ENCODE results near the gene TSPAN10. TPM values are rescaled to one million over a fixed set of nuclear protein-coding genes. Genes with fewer than 3 reads are reported as not detected.

The TSPAN10 gene
- total RNA-seq (2022; extraction: Qiagen RNA extraction; ENCODE audit: low read depth): 4.4 to 6.3 TPM (median 5.9 TPM) in 5 replicates

GRCh38 chr17:81636505-81637288, at the start of gene TSPAN10, which contains the start of gene NPLOC4:
TSPAN10 (plus strand) TSS chr17:81637196; CDS start chr17:81642413, 5,217 bp downstream.
NPLOC4 (minus strand) TSS chr17:81637112; CDS start chr17:81636930, 182 bp downstream.

GRCh38 chr17:81656118-81656743, 19.2 kb downstream of the TSPAN10 start, which contains the start of gene PDE6G:
PDE6G (minus strand) TSS chr17:81656542; CDS start chr17:81653305, 3,237 bp downstream.

GRCh38 chr17:81666342-81667191, 29.6 kb downstream of the TSPAN10 start, which contains the start of the genes CCDC137 and OXLD1:
CCDC137 (plus strand) TSS chr17:81666737; CDS start chr17:81666767, 30 bp downstream.
OXLD1 (minus strand) TSS chr17:81666605; CDS start chr17:81666577, 28 bp downstream.

GRCh38 chr17:81683584-81684441, 46.8 kb downstream of the TSPAN10 start, which contains the start of the genes ARL16 and HGS:
ARL16 (minus strand) TSS chr17:81683797; CDS start chr17:81683753, 44 bp downstream.
HGS (plus strand) TSS chr17:81684011; CDS start chr17:81684067, 56 bp downstream.

Other genes starting within 250 kb of the TSPAN10 start
- gene BAHCC1, start 241.7 kb upstream of the TSPAN10 start, total RNA-seq (2022; extraction: Qiagen RNA extraction; ENCODE audit: low read depth): 11.8 to 16.3 TPM (median 15.8 TPM) in 5 replicates
- 5,035 to 5,958 TPM (median 5,229 TPM) in 5 replicates for gene ACTG1, start 124.4 kb upstream of the TSPAN10 start, total RNA-seq (2022; extraction: Qiagen RNA extraction; ENCODE audit: low read depth)
- 0.45 to 1.4 TPM (median 1.1 TPM) in 5 replicates for gene FSCN2, start 108.8 kb upstream of the TSPAN10 start, total RNA-seq (2022; extraction: Qiagen RNA extraction; ENCODE audit: low read depth)
- 21.3 to 29.3 TPM (median 24.7 TPM) in 5 replicates for gene FAAP100, start 84.8 kb upstream of the TSPAN10 start, total RNA-seq (2022; extraction: Qiagen RNA extraction; ENCODE audit: low read depth)
- gene NPLOC4, start 84 bp upstream of the TSPAN10 start, total RNA-seq (2022; extraction: Qiagen RNA extraction; ENCODE audit: low read depth): 97.3 to 114 TPM (median 110 TPM) in 5 replicates
- gene PDE6G, start 19.3 kb downstream of the TSPAN10 start, total RNA-seq (2022; extraction: Qiagen RNA extraction; ENCODE audit: low read depth): 1.8 to 2.6 TPM (median 2.5 TPM) in 5 replicates
- gene OXLD1, start 29.4 kb downstream of the TSPAN10 start, total RNA-seq (2022; extraction: Qiagen RNA extraction; ENCODE audit: low read depth): 34.5 to 63.2 TPM (median 56.9 TPM) in 5 replicates
- gene CCDC137, start 29.5 kb downstream of the TSPAN10 start, total RNA-seq (2022; extraction: Qiagen RNA extraction; ENCODE audit: low read depth): 58.2 to 73.9 TPM (median 66.1 TPM) in 5 replicates
- gene ARL16, start 46.6 kb downstream of the TSPAN10 start, total RNA-seq (2022; extraction: Qiagen RNA extraction; ENCODE audit: low read depth): 48.6 to 52.2 TPM (median 50.3 TPM) in 5 replicates
- 158 to 233 TPM (median 198 TPM) in 5 replicates for gene HGS, start 46.8 kb downstream of the TSPAN10 start, total RNA-seq (2022; extraction: Qiagen RNA extraction; ENCODE audit: low read depth)
- gene MRPL12, start 66.2 kb downstream of the TSPAN10 start, total RNA-seq (2022; extraction: Qiagen RNA extraction; ENCODE audit: low read depth): 202 to 324 TPM (median 283 TPM) in 5 replicates
- gene SLC25A10, start 75.1 kb downstream of the TSPAN10 start, total RNA-seq (2022; extraction: Qiagen RNA extraction; ENCODE audit: low read depth): 32.8 to 47.1 TPM (median 42.9 TPM) in 5 replicates
- 0.26 to 0.56 TPM (median 0.38 TPM) in 5 replicates for gene GCGR, start 167.0 kb downstream of the TSPAN10 start, total RNA-seq (2022; extraction: Qiagen RNA extraction; ENCODE audit: low read depth)
- gene MCRIP1, start 196.1 kb downstream of the TSPAN10 start, total RNA-seq (2022; extraction: Qiagen RNA extraction; ENCODE audit: low read depth): 87.6 to 104 TPM (median 95.6 TPM) in 5 replicates
- 0.22 TPM in 1 of 5 replicates, not detected in the others for gene PPP1R27, start 197.9 kb downstream of the TSPAN10 start, total RNA-seq (2022; extraction: Qiagen RNA extraction; ENCODE audit: low read depth)
- gene P4HB, start 223.3 kb downstream of the TSPAN10 start, total RNA-seq (2022; extraction: Qiagen RNA extraction; ENCODE audit: low read depth): 652 to 813 TPM (median 701 TPM) in 5 replicates
- gene ARHGDIA, start 234.1 kb downstream of the TSPAN10 start, total RNA-seq (2022; extraction: Qiagen RNA extraction; ENCODE audit: low read depth): 502 to 666 TPM (median 606 TPM) in 5 replicates